Astrocyte of the spinal cord (primary cell): ENCODE results near the gene MRC1.

Source experiments
- DNase-seq: peaks from one replicate; pipeline ENCODE4 v3.0.0; 2011; ENCODE audit warnings: low read depth, low spot score
- H3K4me3 ChIP-seq: 2 replicates; pipeline ENCODE4 v1.5.1; 2011; ENCODE audit warnings: low read depth, mild to moderate bottlenecking, low read length, moderate library complexity
- CTCF ChIP-seq: IDR thresholded peaks from 2 replicates; pipeline ENCODE4 v1.5.1; 2012; ENCODE audit warnings: low read depth, mild to moderate bottlenecking, low read length, inconsistent platforms
- in situ Hi-C: cut with HindIII; loops from 2 replicates; pipeline ENCODE4 v1.10.0; 2017; ENCODE audit warnings: low sequenced_read_pairs

Gene MRC1

GRCh38 chr10:17954861-17955260 lies 145.7 kb downstream of the MRC1 start:
- no peak for DNase-seq
- in situ Hi-C loops: no loop called here
- no peak for TF ChIP-seq CTCF
- H3K4me3 ChIP-seq: no peak overlapping the region

GRCh38 chr10:17958049-17958448 lies 148.9 kb downstream of the MRC1 start:
- no peak for DNase-seq
- in situ Hi-C loops: no loop called here
- TF ChIP-seq CTCF: no peak
- H3K4me3 ChIP-seq: no peak overlapping the region

DNA sequence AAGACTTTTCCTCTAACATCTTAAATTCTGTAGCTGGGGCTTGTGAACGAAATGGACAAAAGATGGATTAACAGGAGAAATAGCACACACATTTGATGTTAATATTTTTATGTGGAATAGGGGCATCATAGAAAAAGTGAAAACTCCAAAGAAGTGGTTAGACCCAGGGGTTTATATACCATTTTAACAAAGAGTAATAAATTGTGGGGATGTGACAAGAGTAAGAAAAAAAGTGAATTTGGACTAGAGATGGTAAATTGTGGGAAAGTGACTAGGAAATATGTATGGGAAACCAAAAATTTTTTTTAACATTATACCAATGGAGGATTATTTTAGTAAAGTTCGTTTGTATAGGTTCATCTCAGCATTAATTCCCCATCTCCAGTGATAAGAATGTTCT lies 150.7 kb downstream of the MRC1 start:
- no peak for DNase-seq
- in situ Hi-C loops: no loop called here
- H3K4me3 ChIP-seq: no peak overlapping the region
- no peak for TF ChIP-seq CTCF
